22Rv1 (cell line): ENCODE measurements around the gene TAOK3.

Experiments
- ZFX ChIP-seq: fragments of 450-650 bp; IDR thresholded peaks from 2 replicates; pipeline ENCODE4 v1.6.1; 2017; ENCODE audit warnings: antibody characterized with exemption, borderline replicate concordance
- TF ChIP-seq, protein P1 (sequence below): fragments of 450-650 bp; IDR thresholded peaks from 2 replicates; pipeline ENCODE4 v1.5.1; 2017; ENCODE audit warnings: mild to moderate bottlenecking

DNA sequence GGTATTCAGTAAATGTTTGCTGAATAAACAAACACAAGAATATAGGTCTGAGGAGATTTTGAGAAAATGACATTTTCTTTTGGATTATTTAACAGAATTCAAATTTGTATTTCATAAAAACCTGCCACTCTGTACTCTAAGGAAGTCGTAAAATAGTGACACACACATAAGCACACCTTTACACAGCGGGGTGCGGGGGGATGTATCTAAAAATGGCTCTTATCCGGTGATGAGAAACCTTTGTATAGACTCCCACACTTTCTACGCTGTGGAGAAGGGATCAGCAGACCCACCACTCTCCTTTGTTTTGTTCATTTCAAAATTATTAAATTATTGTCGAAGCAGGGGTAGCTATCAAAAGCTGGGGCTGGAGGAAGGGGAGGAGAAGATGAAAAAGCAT, 178.7 kb downstream of the TAOK3 start:
- TF ChIP-seq, protein P1, sequence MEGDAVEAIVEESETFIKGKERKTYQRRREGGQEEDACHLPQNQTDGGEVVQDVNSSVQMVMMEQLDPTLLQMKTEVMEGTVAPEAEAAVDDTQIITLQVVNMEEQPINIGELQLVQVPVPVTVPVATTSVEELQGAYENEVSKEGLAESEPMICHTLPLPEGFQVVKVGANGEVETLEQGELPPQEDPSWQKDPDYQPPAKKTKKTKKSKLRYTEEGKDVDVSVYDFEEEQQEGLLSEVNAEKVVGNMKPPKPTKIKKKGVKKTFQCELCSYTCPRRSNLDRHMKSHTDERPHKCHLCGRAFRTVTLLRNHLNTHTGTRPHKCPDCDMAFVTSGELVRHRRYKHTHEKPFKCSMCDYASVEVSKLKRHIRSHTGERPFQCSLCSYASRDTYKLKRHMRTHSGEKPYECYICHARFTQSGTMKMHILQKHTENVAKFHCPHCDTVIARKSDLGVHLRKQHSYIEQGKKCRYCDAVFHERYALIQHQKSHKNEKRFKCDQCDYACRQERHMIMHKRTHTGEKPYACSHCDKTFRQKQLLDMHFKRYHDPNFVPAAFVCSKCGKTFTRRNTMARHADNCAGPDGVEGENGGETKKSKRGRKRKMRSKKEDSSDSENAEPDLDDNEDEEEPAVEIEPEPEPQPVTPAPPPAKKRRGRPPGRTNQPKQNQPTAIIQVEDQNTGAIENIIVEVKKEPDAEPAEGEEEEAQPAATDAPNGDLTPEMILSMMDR = no peak
- TF ChIP-seq ZFX = no peak
